ENCODE measurements around the gene GNPTAB.

DNA sequence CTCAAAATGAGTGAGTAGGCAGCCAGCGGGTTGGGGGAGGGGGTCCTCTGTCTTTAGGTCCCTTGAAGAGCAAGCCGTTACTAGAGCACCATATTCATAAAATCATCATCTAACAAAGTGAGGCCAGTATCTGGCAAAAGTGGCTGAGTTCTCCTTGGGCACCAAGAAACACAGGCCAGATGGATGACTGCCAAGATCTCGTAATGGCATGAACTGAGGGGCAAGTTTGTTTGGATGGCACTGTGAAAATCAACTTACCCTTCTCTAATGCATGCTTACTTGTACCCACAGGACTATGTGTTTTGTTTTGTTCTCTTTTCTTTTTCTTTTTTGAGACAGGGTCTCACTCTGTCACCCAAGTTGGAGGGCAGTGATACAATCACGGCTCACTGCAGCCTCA lies 41.6 kb downstream of the GNPTAB start:
- TF ChIP-seq GATA2 (IDR thresholded peaks at IDR 0.05; ENCODE audit: low read depth, low read length), result no peak
- no peak for TF ChIP-seq GATA3 (IDR thresholded peaks at IDR 0.05; ENCODE audit: low read depth, low read length)
